Measurements from ENCODE around the gene F5. TPM values are rescaled to one million over a fixed set of nuclear protein-coding genes. Genes with fewer than 3 reads are reported as not detected.

The F5 gene

GRCh38 chr1:169468982-169469381 lies 117.3 kb downstream of the F5 start:
- H3K27me3 ChIP-seq (ENCODE audit: insufficient read depth, low read length, poor library complexity) = no peaks in the 10 kb centered on the region
- no peak overlapping the region for H3K56ac ChIP-seq (ENCODE audit: low read length)
- H3K27ac ChIP-seq (ENCODE audit: low read depth, low read length) = no peak overlapping the region
- no peaks in the 10 kb centered on the region for H3K79me2 ChIP-seq (ENCODE audit: control insufficient read depth, insufficient read depth, low read length)
- no peak overlapping the region for H3K23ac ChIP-seq (ENCODE audit: low read length)
- H3K36me3 ChIP-seq (ENCODE audit: control insufficient read depth, insufficient read depth, low read length) = no peaks in the 10 kb centered on the region
- H3K4me2 ChIP-seq (ENCODE audit: low read length) = no peak overlapping the region
- H2BK120ac ChIP-seq (ENCODE audit: low read depth, low read length) = no peak overlapping the region
- H4K8ac ChIP-seq (ENCODE audit: low read depth, low read length) = no peak overlapping the region
- no peaks in the 10 kb centered on the region for H3K4me1 ChIP-seq (ENCODE audit: control insufficient read depth, low read depth, low read length)
- no peak overlapping the region for H3K4ac ChIP-seq (ENCODE audit: low read depth, low read length)
- no peak overlapping the region for H2AK5ac ChIP-seq (ENCODE audit: low read length)
- no peak for DNase-seq
- no peak overlapping the region for H2BK5ac ChIP-seq (ENCODE audit: low read length)
- H3K9ac ChIP-seq (ENCODE audit: low read length) = no peak overlapping the region
- no peak overlapping the region for H2BK15ac ChIP-seq (replicated peaks; ENCODE audit: low read depth)
- no peak overlapping the region for H4K5ac ChIP-seq (ENCODE audit: low read length)
- no peak overlapping the region for H3K18ac ChIP-seq (ENCODE audit: low read length)
- no peak overlapping the region for H3K4me3 ChIP-seq (ENCODE audit: low read length)
- H3K79me1 ChIP-seq (ENCODE audit: low read length) = no peaks in the 10 kb centered on the region

GRCh38 chr1:169466259-169467230 lies 119.7 kb downstream of the F5 start:
- Histone ChIP-seq H3K79me2 (ENCODE audit: control insufficient read depth, insufficient read depth, low read length) (no peaks in the 10 kb centered on the region), H3K4me1 (ENCODE audit: control insufficient read depth, low read depth, low read length) (no peaks in the 10 kb centered on the region), H3K23ac (ENCODE audit: low read length) (no peak overlapping the region), H3K79me1 (ENCODE audit: low read length) (no peaks in the 10 kb centered on the region), H3K27ac (ENCODE audit: low read depth, low read length) (no peak overlapping the region), H3K4me3 (ENCODE audit: low read length) (no peak overlapping the region), H2BK120ac (ENCODE audit: low read depth, low read length) (no peak overlapping the region), H4K8ac (ENCODE audit: low read depth, low read length) (no peak overlapping the region), H3K4ac (ENCODE audit: low read depth, low read length) (no peak overlapping the region), H2AK5ac (ENCODE audit: low read length) (no peak overlapping the region), H2BK15ac (replicated peaks; ENCODE audit: low read depth) (no peak overlapping the region), H4K5ac (ENCODE audit: low read length) (no peak overlapping the region), H3K36me3 (ENCODE audit: control insufficient read depth, insufficient read depth, low read length) (no peaks in the 10 kb centered on the region), H3K18ac (ENCODE audit: low read length) (no peak overlapping the region), H3K4me2 (ENCODE audit: low read length) (no peak overlapping the region), H2BK5ac (ENCODE audit: low read length) (no peak overlapping the region), H3K27me3 (ENCODE audit: insufficient read depth, low read length, poor library complexity) (no peaks in the 10 kb centered on the region), H3K9ac (ENCODE audit: low read length) (no peak overlapping the region), H3K56ac (ENCODE audit: low read length) (no peak overlapping the region)
- DNase-seq = peak; percentile 37
- no CpG with 5 or more reads among the region's 8 CpGs for WGBS (ENCODE audit: extremely low coverage, insufficient coverage, low lambda C conversion rate)

DNA sequence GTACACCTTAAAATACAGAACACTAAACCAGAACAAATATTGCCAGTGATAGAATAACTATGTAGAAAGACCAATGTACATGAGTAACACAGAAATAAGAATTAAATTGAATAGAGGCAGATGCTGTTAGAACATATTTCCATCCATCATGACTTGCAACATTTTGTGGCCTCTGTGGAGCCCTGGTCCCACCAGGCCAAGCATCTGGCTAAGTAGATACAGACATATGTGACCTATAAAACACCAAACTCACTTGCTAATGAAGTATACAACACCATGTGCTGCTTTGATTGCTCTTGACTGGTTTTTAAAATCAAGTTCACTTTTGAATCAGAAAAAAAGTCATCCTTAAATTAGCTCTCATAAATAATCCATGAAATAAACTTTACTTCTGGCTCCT lies 121.0 kb downstream of the F5 start:
- Histone ChIP-seq H3K4me3 (ENCODE audit: low read length) (no peak overlapping the region), H4K8ac (ENCODE audit: low read depth, low read length) (no peak overlapping the region), H3K9ac (ENCODE audit: low read length) (no peak overlapping the region), H3K79me2 (ENCODE audit: control insufficient read depth, insufficient read depth, low read length) (no peaks in the 10 kb centered on the region), H2BK15ac (replicated peaks; ENCODE audit: low read depth) (no peak overlapping the region), H3K23ac (ENCODE audit: low read length) (no peak overlapping the region), H3K27ac (ENCODE audit: low read depth, low read length) (no peak overlapping the region), H3K36me3 (ENCODE audit: control insufficient read depth, insufficient read depth, low read length) (no peaks in the 10 kb centered on the region), H3K4me2 (ENCODE audit: low read length) (no peak overlapping the region), H4K5ac (ENCODE audit: low read length) (no peak overlapping the region), H3K56ac (ENCODE audit: low read length) (no peak overlapping the region), H3K18ac (ENCODE audit: low read length) (no peak overlapping the region), H2AK5ac (ENCODE audit: low read length) (no peak overlapping the region), H3K27me3 (ENCODE audit: insufficient read depth, low read length, poor library complexity) (no peaks in the 10 kb centered on the region), H2BK120ac (ENCODE audit: low read depth, low read length) (no peak overlapping the region), H3K79me1 (ENCODE audit: low read length) (no peaks in the 10 kb centered on the region), H2BK5ac (ENCODE audit: low read length) (no peak overlapping the region), H3K4ac (ENCODE audit: low read depth, low read length) (no peak overlapping the region), H3K4me1 (ENCODE audit: control insufficient read depth, low read depth, low read length) (no peaks in the 10 kb centered on the region)
- no peak for DNase-seq

Small RNAs within 50 kb of the gene (small RNA-seq; reads per million reads assigned to genes)
- gene AL021068.2 (ENCODE audit: insufficient read depth) = not detected
